GM18517 (cell line): ENCODE measurements around the gene CYTH4.

Experiments used
- ATAC-seq: cut with Tn5 transposase; IDR thresholded peaks from one replicate; pipeline ENCODE4 v1.9.1; 2021; ENCODE audit warnings: mild to moderate bottlenecking, moderate library complexity; ENCODE audit not compliant: unreplicated experiment

Gene CYTH4

GRCh38 chr22:37269936-37270678 lies 12.2 kb upstream of the CYTH4 start:
- ATAC-seq: no peak

- ATAC-seq: no peak
These were observed 11.2 kb upstream of the CYTH4 start for GRCh38 chr22:37270928-37271650.

- ATAC-seq: no peak
These were observed 9.0 kb upstream of the CYTH4 start for GRCh38 chr22:37273126-37273845.

GRCh38 chr22:37273846-37274225 lies 8.5 kb upstream of the CYTH4 start:
- no peak for ATAC-seq

GRCh38 chr22:37274380-37274862 lies 7.9 kb upstream of the CYTH4 start:
- ATAC-seq: no peak

- no peak for ATAC-seq
These were observed 7.2 kb upstream of the CYTH4 start for GRCh38 chr22:37275134-37275533.

GRCh38 chr22:37275622-37276021 lies 6.7 kb upstream of the CYTH4 start:
- no peak for ATAC-seq

- ATAC-seq: no peak
These were observed 5.5 kb upstream of the CYTH4 start for GRCh38 chr22:37276776-37277175.

GRCh38 chr22:37277384-37277783 lies 4.9 kb upstream of the CYTH4 start:
- no peak for ATAC-seq

GRCh38 chr22:37278261-37278660 lies 4.0 kb upstream of the CYTH4 start:
- no peak for ATAC-seq

- no peak for ATAC-seq
These were observed 2.8 kb upstream of the CYTH4 start for GRCh38 chr22:37279331-37280181.

GRCh38 chr22:37280718-37281117 lies 1.6 kb upstream of the CYTH4 start:
- no peak for ATAC-seq

GRCh38 chr22:37281195-37281594 lies 1.1 kb upstream of the CYTH4 start:
- ATAC-seq: no peak

- no peak for ATAC-seq
These were observed 493 bp upstream of the CYTH4 start for GRCh38 chr22:37281646-37282384.

GRCh38 chr22:37283393-37283937 lies 1.2 kb downstream of the CYTH4 start:
- no peak for ATAC-seq

GRCh38 chr22:37284126-37284804 lies 2.0 kb downstream of the CYTH4 start:
- ATAC-seq: no peak

- ATAC-seq: no peak
These were observed 2.6 kb downstream of the CYTH4 start for GRCh38 chr22:37284805-37285355.

- ATAC-seq: no peak
These were observed 3.6 kb downstream of the CYTH4 start for GRCh38 chr22:37285937-37286336.

GRCh38 chr22:37287550-37287951 lies 5.2 kb downstream of the CYTH4 start:
- ATAC-seq: no peak
